ENCODE data around the gene OTUD4.
"Not testable (repeated sequence)": the region's sequence is repeated elsewhere in the genome, so short reads cannot be mapped to it uniquely, and the experiment has no call there.

The OTUD4 gene

DNA sequence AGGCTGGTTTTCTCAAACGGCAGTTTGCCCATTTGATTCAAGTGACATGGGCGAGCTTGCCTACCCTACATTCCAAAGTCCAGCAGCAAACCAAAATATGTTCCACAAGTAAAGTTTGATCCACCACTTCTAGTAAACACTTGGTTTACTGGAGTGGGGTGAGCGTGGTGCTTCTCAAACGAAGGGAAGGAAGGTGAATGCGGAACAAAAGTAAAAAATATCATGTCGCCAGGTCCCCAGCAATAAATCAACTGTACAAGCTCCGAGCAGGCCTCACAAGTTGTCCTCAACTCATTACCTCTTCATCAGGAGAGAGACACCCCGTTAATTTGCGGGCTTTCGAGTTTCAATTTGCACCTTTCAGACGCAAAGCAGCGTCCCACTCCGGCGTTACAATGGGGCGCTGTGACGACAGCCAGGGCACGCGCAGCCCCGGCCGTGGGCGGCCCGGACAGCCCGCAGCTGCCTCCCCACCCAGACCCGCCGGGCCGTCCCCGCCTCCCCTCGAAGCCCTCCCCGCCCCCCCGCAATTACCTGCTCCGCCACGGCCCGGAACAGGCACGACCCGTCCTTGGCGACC is 1.0 kb downstream of the OTUD4 start:
- FAIRE-seq (peak; percentile 78), DNase-seq (ENCODE audit: insufficient read length, low spot score) (peak; percentile 44)

DNA sequence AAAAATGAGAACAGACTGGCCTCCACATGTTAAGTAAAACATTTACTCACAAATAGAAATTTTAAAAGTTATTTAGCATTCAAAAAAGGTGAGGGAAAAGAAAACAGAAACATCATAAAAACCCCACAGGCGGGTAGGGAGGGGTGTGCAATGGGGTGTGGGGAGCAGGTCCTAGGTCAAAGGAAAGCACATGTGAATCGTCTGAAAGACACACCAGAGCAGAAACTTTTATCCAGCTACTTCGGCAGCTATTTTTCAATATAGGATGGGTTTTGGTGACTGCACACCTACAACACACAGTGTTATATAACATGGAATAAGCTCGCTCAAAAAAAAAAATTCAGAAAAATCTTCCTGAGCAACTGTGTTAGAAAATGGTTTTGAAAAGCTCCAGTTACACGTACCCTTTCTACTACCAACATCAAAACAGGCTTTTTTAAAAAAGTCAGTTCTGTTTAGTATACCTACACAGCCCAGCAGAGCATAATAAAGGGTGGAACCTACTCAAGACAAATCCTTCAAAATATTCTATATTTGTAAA is 1.6 kb downstream of the OTUD4 start:
- FAIRE-seq (no peak), DNase-seq (ENCODE audit: insufficient read length, low spot score) (no peak)

DNA sequence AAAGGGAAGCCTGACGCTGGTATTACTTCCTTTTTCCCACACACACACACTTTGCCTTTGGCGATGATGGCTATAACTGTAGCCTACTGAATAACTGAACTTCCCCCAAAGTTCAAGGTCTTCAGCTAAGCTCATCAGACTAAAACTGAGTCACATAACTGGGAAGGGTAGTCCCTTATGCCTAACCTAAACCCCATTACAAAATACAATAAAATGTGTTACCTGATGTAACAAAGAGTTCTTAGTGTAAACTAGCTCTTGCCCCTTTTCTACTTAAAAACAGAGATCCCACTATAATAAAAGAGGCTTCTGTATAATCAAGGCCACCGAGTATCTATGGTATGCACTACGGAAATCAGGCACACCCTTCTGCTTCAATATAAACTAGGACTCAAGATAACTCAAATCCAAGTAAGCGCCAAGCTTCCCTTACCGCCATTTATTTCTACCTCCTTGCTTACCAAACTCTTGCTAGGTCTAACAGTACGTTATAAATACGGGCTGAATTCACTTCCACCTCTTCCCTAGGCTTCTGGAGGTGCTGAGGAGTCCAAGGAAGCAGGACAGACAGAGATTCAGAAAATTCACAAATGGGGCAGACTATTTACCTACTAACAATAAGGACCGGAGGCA is 2.4 kb downstream of the OTUD4 start:
- FAIRE-seq, result peak; percentile 57

DNA sequence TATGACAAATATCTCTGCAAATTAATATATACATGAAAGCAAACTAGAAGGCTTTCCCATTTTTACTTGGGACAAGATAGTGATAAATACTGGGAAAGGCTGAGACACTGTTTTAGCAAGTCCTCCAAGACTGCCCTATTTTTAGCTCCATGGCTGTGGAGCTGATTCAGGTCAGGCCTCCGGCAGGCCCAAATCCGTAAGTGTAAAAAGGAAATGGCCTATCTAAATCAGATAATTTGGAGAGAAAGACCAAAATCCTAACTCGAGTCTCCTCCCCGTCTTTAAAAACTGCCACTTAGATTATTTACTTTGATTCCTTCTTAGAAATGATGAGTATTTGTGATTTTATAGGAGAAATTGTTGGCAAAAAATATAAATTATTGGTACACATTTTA is 2.9 kb downstream of the OTUD4 start:
- FAIRE-seq, result no peak
- no peak for DNase-seq (ENCODE audit: insufficient read length, low spot score)

More for the DNA sequence above, 2.4 kb downstream of the OTUD4 start:
- DNase-seq (ENCODE audit: insufficient read length, low spot score), result no peak

DNA sequence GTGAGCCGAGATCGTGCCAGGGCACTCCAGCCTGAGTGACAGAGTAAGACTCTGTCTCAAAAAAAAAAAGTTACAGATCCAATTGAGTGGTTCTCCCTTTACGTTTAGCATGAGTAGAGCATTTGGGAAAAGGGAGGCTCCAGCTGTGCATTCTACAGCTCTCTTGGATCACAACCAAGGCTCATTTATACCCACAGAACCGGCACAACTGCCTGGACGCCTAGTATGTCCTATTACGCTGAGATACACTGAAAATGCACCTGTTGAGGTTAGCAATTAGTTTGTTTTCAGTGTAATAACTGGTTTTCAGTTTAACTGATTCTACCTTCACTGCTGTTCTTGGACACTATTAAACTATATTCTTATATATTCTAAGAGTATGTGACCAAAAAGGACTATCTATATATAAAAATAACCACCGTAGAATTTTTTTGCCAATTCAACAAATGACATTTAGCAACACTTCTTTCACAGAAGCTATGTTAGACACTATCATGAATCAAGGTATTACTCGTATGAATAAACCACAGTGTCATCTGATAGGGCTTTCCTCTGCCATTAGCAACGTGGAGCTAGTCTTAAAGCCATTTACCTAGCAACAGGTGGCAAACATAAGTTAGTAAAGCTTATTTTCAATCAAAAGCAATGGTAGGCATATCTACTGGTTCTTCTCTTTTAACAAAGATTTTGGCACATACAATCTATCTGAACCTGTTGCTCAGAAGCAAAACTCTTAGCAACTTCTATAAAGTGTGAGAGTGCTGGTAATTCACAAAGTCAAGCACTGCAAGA is 3.6 kb downstream of the OTUD4 start:
- DNase-seq (ENCODE audit: insufficient read length, low spot score), result no peak
- FAIRE-seq, result peak; percentile 23

DNA sequence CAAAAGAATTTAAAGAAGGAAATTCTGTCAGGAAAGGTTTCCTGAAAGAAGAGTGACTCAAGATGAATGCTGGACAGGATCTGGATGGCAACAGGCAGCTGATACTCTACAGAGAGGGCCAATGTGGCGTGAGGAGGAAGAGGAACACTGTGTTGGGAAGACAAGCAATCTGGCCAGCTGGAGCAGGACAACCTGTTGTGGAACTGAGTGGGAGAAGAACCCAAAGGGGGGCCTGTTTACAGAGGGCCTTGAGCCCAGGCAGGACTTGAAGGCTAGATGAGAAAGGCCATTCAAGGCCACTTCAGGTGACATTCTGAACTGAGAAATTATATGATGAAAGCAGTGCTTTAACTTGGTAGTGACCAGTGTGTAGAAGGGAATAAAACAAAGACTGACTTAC is 8.5 kb downstream of the OTUD4 start:
- DNase-seq (ENCODE audit: insufficient read length, low spot score) (no peak), FAIRE-seq (no peak)

DNA sequence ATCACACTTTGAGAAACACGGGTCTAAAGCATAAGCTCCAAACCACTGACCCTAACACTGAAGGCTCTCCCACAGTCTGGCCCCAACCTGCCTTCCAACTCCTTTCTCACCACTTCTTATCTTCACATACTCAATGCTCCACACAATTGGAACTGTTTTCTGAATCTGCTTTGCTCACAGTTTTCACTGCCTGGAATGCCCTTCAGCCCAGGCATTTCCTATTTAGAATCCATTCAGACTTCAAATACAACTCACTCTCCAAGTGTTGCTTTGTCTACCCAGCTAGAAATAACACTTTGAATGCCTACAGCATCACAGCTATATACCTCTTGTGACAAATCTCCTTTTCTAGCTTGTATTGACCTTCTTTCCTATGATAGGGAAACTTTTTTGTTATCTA is 10.2 kb downstream of the OTUD4 start:
- DNase-seq (ENCODE audit: insufficient read length, low spot score) (no peak), FAIRE-seq (no peak)

DNA sequence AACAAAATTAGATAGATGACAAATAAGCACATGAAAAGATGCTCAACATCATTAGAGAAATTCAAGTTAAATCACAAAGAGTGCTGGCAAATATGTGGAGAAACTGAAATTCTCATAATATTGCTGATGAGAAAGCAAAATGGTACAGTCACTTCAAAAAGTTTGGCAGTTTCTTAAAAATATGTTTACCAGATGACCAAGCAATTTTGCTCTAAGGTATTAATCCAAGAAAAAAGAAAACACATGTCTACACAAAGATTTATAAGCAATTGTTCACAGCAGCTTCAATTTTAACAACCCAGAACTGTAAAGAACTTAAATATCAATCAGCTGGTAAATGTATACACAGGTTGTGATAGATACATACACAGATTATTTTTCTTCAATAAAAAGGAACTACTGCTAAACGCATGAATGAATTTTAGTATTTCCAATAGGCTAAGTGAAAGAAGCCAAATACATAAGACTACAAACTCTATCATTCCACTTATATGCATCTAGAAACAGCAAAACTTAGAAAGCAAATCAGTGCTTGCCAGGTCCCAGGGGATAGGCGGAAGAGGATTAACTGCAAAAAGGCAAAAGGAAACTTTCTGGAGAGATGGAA is 11.7 kb downstream of the OTUD4 start:
- no peak for DNase-seq (ENCODE audit: insufficient read length, low spot score)
- FAIRE-seq, result peak; percentile 78

DNA sequence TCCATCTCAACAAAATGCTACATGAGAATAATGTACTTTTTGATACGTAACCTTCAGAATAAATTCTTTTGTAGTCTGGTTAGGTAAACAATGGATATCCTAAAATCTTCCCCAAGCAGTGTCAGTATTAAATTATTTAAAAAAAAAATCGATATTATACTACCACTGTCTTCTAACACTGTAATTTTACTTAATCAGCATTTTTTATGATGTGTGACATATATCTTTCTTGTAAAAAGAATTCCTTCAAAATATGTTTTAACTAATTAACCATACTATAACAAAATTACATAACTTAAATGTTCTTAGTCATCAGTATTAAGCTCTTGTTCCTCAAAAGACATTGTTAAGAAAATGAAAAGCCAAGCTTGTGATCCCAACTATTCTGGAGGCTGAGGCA is 12.5 kb downstream of the OTUD4 start:
- FAIRE-seq (no peak), DNase-seq (ENCODE audit: insufficient read length, low spot score) (no peak)

DNA sequence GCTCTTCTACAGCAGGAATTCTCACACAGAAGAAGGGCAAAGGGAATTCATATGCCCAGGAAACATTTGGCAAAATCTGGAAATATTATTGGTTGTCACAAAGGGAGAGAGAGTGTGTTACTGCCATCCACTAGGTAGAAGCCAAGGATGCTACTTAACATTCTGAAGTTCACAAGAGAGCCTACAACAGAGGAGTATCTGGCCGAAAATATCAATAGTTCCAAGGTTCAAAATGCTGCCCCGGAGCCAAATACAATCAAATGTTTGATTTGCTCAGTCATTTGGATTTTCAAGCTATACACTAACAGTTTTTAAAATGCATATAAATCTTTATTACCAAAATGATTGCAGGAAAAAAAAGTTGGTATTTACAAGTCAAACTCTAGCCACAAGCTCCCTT is 18.8 kb downstream of the OTUD4 start:
- DNase-seq (ENCODE audit: insufficient read length, low spot score) (no peak), FAIRE-seq (no peak)

DNA sequence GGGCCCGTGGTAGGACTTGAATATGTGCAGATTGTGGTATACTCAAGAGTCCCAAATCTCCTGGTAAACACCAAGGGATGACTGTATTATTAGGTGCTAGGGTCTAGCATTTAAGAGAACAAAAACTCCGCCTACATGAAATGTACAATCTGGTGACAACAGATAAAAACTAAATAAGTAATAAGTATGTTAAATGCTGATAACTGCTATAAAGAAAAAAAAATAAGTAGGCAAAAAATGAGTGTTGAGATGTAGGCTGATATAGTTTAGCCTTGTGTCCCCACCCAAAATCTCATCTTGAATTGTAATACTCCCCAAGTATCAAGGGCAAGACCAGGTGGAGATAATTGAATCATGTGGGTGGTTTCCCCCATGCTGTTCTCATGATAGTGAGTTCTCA is 23.4 kb downstream of the OTUD4 start:
- DNase-seq (ENCODE audit: insufficient read length, low spot score), result no peak
- no peak for FAIRE-seq

DNA sequence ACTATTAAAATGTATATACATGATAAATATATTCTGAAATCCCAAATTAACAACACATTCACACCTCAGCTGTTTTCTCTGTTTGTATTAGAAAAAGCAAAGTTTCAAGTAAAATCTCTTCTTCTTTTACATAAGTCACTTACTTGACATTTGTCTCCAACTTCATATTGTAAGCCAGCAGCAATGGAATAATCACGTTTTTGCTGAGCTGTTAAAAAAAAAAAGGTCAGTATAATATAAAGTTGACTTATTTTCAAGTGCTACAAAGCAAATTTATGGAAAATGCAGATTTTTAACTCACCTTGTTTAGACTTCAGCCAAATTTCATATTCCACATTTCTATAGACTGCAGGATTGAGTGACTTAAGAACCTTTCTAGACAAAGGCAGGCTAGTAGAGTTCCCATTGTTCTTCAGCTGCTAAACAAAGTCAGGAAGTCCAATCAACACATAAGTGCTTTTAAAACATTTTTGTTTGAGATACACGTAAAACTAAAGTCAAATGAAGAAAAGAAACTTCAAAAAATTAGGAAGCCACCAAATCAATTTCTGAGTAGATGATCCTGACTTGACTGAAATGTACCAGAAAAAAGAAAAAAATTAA is 25.0 kb downstream of the OTUD4 start:
- FAIRE-seq (peak; percentile 58), DNase-seq (ENCODE audit: insufficient read length, low spot score) (no peak)

DNA sequence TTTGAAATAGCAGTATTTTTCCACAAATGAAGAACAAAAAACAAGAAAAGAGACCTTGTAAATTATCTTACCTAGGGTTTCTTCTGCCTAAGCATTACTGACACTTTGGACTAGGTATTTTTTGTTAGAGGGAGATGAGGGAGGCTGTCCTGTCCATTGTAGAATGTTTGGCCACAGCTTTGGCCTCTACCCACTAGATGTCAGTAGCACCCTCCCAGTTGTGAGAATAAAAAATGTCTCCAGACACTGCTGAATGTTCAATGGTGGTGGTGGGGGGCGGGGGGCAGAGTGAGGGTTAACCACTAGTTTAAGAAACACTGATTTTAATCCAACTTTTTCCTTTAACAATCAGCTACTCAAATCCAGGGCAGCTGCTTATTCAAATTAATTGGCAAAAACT is 25.8 kb downstream of the OTUD4 start:
- no peak for DNase-seq (ENCODE audit: insufficient read length, low spot score)
- FAIRE-seq, result peak; percentile 91

DNA sequence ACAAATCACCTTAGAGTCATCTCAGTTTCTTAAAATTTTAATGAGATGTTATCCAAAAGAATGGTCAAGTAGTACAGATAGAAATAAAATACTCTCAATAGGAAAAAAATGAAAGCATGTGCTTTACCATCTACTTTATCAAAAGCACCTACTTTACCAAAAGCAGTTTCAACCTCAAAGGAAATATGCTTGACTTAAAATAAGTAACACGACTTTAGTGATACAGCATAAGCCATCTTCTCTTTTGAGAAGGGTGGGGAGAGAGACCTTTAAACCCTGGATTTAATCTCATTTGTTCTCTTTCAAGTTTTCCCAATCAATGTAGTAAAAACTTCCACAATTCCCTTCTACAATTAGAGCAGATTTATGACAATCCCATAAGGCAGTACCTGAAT is 26.5 kb downstream of the OTUD4 start:
- no peak for DNase-seq (ENCODE audit: insufficient read length, low spot score)
- FAIRE-seq, result no peak

DNA sequence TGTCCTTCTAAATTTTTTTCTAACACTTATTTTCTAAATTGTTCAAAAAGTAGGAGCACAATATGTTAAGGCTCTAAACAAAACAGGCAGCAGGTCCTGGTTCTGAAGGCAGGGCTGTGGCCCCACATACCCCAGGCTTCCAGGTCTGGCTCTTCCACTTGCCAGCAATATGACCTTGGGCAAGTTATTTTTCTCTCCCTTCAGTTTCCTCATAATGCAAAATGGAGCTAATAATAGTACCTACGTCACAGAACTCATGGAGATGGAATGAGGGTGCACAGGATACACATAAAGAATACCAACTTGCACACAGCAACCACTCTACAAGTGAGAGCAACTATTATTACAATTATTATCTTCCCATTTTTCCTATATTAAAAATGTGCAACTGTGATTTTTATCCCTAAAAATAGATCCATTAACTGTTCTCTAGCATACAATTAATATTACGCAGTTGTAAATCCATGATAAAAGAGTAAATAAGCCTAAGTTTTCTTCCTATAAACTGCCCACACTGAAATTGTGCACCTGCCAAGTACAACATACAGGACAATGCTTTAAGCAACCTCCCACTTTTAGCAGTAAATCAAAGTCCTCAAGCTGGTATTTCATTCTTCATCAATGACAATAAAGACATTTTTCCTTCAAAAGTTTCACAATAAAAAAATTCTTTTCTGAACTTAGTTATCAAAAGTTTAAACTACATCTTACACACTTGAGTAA is 27.0 kb downstream of the OTUD4 start:
- FAIRE-seq (no peak), DNase-seq (ENCODE audit: insufficient read length, low spot score) (no peak)

DNA sequence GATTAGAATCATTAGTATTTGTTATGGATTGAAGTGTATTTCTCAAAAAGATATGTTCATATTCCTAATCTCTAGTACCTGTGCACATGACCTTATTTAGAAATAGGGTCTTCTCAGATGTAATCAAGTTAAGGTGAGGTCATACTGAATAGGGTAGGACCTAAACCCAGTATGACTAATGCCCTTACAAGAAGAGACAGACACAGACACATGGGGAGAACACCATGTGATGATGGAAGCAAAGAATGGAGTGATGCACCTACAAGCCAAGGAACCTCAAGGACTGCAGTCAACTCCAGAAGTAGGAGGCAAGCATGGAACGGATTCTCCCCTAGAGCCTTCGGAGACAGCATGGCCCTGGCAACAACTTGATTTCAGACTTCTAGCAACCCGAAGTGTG is 31.4 kb downstream of the OTUD4 start:
- no peak for FAIRE-seq
- no peak for DNase-seq (ENCODE audit: insufficient read length, low spot score)

DNA sequence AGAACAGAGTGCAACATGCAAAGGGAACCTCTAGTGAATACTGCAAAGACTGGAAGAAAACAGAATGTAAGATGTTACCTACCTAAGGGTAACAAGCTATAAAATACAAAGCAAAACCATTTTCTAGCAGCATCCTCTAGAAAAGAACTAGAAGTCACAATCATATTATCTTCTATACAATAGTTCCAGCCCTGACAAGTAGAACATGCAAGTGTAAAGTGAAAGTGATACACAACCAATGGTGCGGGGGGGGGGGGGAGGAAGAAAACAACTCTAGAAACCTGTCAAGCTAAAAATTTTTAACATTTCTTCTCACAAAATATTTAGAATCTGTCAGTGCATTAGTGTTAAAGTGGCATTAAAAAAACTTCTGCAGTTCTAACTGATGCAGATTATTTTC is 44.2 kb downstream of the OTUD4 start:
- FAIRE-seq, result peak; percentile 55
- not testable (repeated sequence) for DNase-seq (ENCODE audit: insufficient read length, low spot score)

DNA sequence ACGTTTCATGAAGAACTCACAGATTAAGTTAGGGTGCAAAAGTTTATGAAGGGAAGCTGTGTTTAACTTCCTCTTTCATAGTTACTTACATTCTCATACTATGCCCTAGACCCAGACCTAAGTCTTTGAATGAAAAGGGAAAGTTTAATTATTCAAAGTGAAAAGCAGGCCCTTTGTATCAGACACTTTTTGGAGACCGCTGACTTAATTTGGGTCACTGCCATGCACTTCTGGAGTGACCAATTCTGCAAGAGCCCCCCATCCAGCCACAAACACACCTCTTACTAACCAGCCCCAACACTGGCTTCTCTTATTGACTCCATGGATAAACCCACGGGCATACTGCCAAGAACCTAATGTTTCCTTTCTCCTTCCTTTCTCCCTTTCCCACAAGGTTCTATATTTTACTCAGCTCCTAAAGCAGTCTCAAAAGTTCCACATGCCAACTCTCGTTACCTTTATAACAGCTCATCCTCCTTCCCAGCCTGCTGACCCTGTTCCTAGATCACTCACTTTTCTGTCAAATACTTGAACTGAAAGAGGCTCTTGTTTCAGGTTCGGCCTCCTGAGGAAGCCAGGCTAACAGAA is 47.8 kb downstream of the OTUD4 start:
- FAIRE-seq (peak; percentile 92), DNase-seq (ENCODE audit: insufficient read length, low spot score) (no peak)

DNA sequence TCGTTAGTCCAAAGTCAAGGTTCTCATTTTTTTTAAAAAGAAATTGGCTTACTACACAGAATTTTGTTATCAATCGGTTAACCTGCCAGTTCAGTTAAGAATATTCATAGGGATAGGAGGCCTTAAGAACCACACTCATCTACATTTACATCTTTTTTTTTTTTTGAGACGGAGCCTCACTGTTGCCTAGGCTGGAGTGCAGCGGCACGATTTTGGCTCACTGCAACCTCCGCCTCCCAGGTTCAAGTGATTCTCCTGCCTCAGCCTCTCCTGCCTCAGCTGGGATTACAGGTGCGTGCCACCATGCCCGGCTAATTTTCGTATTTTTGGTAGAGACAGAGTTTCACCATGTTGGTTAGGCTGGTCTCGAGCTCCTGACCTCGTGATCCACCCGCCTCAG is 48.5 kb downstream of the OTUD4 start:
- DNase-seq (ENCODE audit: insufficient read length, low spot score) (no peak), FAIRE-seq (no peak)

DNA sequence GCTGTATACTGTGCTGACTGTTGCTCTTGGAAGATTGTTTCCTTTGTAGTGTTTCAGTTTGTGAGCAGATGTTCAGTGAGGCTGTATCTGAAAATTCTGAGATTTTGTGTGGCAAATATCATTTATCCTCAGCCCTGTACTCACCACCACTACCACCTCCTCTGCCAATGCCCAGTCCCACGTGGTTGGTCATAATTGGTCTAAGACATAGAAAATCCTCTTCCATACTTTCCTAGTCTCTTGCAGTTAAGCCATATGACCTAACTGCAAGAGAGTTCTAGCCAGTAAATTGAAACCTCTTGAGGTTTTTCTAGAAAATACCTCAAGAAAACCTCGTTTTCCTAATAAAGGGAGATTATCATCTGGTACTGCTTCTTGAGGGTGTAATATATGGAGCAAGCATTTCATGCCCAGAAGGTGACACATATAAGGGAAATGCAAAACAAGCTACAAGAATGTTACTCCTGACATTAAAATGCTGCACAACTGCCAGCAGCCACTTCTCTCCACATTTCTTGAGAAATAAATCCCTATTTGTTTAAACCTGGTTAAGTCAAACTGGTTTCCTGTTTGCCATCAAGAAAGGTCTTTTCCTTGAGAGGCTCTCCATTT is 49.5 kb downstream of the OTUD4 start:
- DNase-seq (ENCODE audit: insufficient read length, low spot score), result no peak
- FAIRE-seq, result peak; percentile 52
